Subcutaneous adipose tissue (tissue), 4 donors: ENCODE measurements around the gene PCDHGA1. TPM values are rescaled to one million over a fixed set of nuclear protein-coding genes. Genes with fewer than 3 reads are reported as not detected.

Experiments used
- CTCF ChIP-seq: fragments of 450-650 bp; IDR thresholded peaks from one replicate; pipeline ENCODE4 v1.5.1; 2016; ENCODE audit warnings: low read depth, mild to moderate bottlenecking, control low read depth, antibody characterized with exemption, moderate library complexity
- total RNA-seq, 4 donors: library from RNA; depleted of rRNA; stranded (reverse); fragments of >200 nt; gene quantifications; one replicate each; pipeline ENCODE4 v1.1.0, GENCODE V29; 2016

PCDHGA1 gene
- total RNA-seq, 4 donors from 2014 or later, result under 0.01 to 0.38 (median 0.33) TPM

GRCh38 chr5:141475625-141476131 lies 145.4 kb downstream of the PCDHGA1 start, which contains the start of gene PCDHGC3:
Gene PCDHGC3 (plus strand): TSS chr5:141475966. CDS start chr5:141476117, 151 bp downstream.
- TF ChIP-seq CTCF, result no peak

GRCh38 chr5:141476132-141476911 lies 146.0 kb downstream of the PCDHGA1 start:
- no peak for TF ChIP-seq CTCF

- TF ChIP-seq CTCF, result no peak
These were observed 146.8 kb downstream of the PCDHGA1 start for GRCh38 chr5:141477044-141477575.

- TF ChIP-seq CTCF, result no peak
These were observed 147.5 kb downstream of the PCDHGA1 start for GRCh38 chr5:141477815-141478214.

- no peak for TF ChIP-seq CTCF
These were observed 148.1 kb downstream of the PCDHGA1 start for GRCh38 chr5:141478321-141478945.

GRCh38 chr5:141479776-141480175 lies 149.5 kb downstream of the PCDHGA1 start:
- TF ChIP-seq CTCF, result no peak

- TF ChIP-seq CTCF, result no peak
These were observed 153.6 kb downstream of the PCDHGA1 start for GRCh38 chr5:141483902-141484301.
